ES-I3 (cell line): Measurements from ENCODE around the gene CCRL2.
"Not testable (repeated sequence)": the region's sequence is repeated elsewhere in the genome, so short reads cannot be mapped to it uniquely, and the experiment has no call there.

ENCODE experiments used
- H3K36me3 ChIP-seq: 2 replicates; pipeline ENCODE4 v1.6.1; 2013; ENCODE audit warnings: mild to moderate bottlenecking, low read length, control low read depth, moderate library complexity; ENCODE audit not compliant: insufficient read depth
- H3K4me1 ChIP-seq: 2 replicates; pipeline ENCODE4 v1.6.1; 2013; ENCODE audit warnings: mild to moderate bottlenecking, control low read depth, low read length; ENCODE audit not compliant: insufficient read depth
- H3K9ac ChIP-seq: 2 replicates; pipeline ENCODE4 v1.6.1; 2013; ENCODE audit warnings: low read depth, mild to moderate bottlenecking, low read length, moderate library complexity
- H3K9me3 ChIP-seq: 2 replicates; pipeline ENCODE4 v1.6.1; 2013; ENCODE audit warnings: mild to moderate bottlenecking, low read length, moderate library complexity; ENCODE audit not compliant: control insufficient read depth, insufficient read depth

Gene CCRL2

GRCh38 chr3:46422617-46423016 lies 15.6 kb downstream of the CCRL2 start:
- no peaks in the 10 kb centered on the region for H3K36me3 ChIP-seq
- no peak overlapping the region for H3K9ac ChIP-seq
- H3K9me3 ChIP-seq, result no peaks in the 10 kb centered on the region
- 0 out of 2 replicates have a peak, but pooled peaks cover 4% of the 10 kb centered on the region for H3K4me1 ChIP-seq

DNA sequence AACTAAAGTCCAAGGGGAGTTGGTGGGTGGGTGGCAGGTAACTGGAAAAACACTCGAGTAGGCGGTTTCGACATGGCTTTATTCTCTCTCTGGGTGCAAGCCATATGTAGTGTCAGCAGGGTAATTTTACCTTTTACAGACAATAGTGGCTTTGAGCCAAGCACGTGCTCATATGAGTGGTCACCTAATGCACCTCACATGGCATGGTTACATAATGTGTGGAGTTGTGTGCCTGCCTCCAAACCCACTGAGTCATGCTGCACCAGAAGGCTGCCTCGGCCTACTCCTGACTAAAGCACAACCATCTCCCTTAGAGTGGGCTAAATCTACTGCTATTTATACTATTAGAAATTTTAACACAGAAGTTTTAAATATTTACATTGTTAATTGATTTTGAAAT lies 16.5 kb downstream of the CCRL2 start:
- Histone ChIP-seq H3K4me1 (no peaks in the 10 kb centered on the region), H3K9ac (no peak overlapping the region), H3K36me3 (no peaks in the 10 kb centered on the region), H3K9me3 (no peaks in the 10 kb centered on the region)

- H3K9me3 ChIP-seq, H3K4me1 ChIP-seq: not testable (repeated sequence)
Observed at GRCh38 chr3:46426476-46426875, 19.4 kb downstream of the CCRL2 start.

DNA sequence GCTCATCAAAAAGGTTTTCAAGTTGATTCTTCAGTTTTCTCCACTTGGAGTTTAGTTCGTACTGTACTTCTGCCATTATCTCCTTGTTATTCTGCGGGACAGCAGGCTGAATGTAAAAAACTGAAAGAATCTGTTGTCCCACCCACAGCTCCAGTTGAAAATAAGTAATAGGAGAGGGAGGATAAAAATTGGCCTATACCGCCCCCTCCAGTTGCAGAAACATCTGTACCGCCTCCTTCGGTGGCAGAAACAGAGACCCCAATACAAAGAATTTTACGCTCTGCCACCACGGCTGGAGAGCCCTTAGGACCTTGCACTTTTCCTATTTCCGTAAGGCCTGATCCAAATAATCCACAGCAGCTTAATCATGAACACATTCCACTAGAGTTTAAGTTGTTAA lies 20.3 kb downstream of the CCRL2 start:
- not testable (repeated sequence) for H3K4me1 ChIP-seq, H3K9ac ChIP-seq, H3K9me3 ChIP-seq, H3K36me3 ChIP-seq

More at GRCh38 chr3:46426476-46426875, 19.4 kb downstream of the CCRL2 start:
- not testable (repeated sequence) for H3K36me3 ChIP-seq, H3K9ac ChIP-seq

- no peak overlapping the region for H3K9ac ChIP-seq
- no peaks in the 10 kb centered on the region for H3K36me3 ChIP-seq
- H3K9me3 ChIP-seq, result no peaks in the 10 kb centered on the region
- no peaks in the 10 kb centered on the region for H3K4me1 ChIP-seq
Observed at GRCh38 chr3:46427916-46428833, 21.1 kb downstream of the CCRL2 start.

DNA sequence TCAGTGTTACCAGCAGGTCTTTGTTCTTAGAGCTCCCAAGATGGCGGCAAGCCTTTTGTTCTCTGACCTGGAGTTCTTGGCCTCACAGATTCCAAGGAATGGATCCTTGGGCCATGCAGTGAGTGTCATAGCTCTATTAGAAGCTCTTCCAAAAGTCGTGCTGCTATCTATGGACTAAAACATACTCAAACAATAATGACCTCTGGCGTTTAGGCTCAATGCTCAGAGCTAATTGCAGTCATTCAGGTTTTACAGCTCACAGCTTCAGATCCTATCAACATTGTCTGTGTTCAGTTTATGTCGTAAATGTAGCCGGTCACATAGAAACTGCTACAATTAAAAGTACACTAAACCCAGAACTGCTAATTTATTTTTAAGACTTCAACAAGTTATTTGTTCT lies 22.2 kb downstream of the CCRL2 start:
- Histone ChIP-seq H3K36me3 (no peaks in the 10 kb centered on the region), H3K4me1 (no peaks in the 10 kb centered on the region), H3K9me3 (no peaks in the 10 kb centered on the region), H3K9ac (no peak overlapping the region)

DNA sequence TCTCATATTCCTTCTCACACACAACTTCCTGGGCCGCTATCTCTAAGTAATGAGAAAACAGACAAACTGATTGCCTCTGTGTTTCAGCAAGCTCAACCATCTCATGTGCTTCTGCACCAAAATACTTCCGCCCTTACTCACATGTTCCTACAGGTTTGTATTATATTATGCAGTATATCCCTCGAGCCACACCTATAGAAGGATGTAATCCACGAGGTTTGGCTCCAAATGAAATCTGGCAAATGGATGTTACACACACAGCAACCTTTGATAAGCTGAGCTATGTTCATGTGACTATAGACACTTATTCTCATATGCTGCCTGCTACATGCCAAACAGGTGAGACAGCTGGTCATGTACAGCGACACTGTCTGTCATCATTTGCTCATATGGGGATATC lies 22.6 kb downstream of the CCRL2 start:
- no peak overlapping the region for H3K9ac ChIP-seq
- no peaks in the 10 kb centered on the region for H3K9me3 ChIP-seq
- H3K36me3 ChIP-seq, result no peaks in the 10 kb centered on the region
- no peaks in the 10 kb centered on the region for H3K4me1 ChIP-seq

GRCh38 chr3:46430879-46431278 lies 23.8 kb downstream of the CCRL2 start:
- H3K9ac ChIP-seq, H3K9me3 ChIP-seq, H3K4me1 ChIP-seq, H3K36me3 ChIP-seq: not testable (repeated sequence)

GRCh38 chr3:46431905-46432304 lies 24.8 kb downstream of the CCRL2 start:
- not testable (repeated sequence) for H3K4me1 ChIP-seq, H3K9ac ChIP-seq, H3K9me3 ChIP-seq, H3K36me3 ChIP-seq

DNA sequence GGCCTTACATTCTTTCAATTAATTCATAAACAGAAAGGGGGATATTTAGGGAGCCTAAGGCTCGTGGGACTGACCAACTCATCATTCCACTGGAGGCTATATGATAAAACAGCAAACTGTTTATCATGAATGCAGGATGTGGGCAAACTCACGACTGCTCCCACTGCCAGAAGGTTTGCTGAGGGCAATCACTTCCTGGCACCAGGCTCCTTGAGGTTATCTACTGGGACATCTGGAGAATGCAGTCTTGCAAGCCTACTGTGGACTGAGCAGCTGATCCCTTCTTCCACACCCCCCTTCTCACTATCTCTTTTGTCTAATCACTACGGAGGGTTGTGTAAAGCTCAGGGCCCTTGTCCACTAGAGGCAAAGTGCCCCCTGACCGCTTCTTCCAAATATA lies 26.1 kb downstream of the CCRL2 start:
- not testable (repeated sequence) for H3K36me3 ChIP-seq, H3K9me3 ChIP-seq, H3K4me1 ChIP-seq, H3K9ac ChIP-seq

DNA sequence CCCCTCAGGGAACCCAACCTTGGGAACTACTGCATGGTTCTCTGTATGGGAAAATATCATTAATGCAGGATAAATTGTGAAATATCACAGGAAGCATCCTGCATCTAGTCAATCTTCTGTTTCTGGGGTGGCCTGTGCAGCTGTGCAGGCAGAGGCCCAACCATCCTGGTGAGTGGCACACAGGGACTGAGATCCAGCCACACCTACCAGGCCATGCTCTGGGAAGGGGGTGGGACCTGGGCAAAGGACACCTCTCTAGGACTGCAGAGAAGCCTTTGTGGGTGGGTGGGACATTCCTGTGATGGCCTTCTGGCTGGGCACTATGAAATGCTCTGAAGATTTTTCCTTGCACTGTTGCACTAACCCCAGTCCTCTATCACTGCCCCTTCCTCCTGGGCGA lies 26.8 kb downstream of the CCRL2 start:
- Histone ChIP-seq H3K4me1 (no peaks in the 10 kb centered on the region), H3K9me3 (no peaks in the 10 kb centered on the region), H3K9ac (no peak overlapping the region), H3K36me3 (no peaks in the 10 kb centered on the region)

- Histone ChIP-seq H3K36me3 (no peaks in the 10 kb centered on the region), H3K9me3 (no peaks in the 10 kb centered on the region), H3K4me1 (no peaks in the 10 kb centered on the region), H3K9ac (no peak overlapping the region)
Observed at GRCh38 chr3:46435081-46435726, 28.1 kb downstream of the CCRL2 start.

- Histone ChIP-seq H3K9ac (no peak overlapping the region), H3K4me1 (peaks cover 5% of the 10 kb centered on the region; the same call in 1 of the 2 replicates), H3K9me3 (no peaks in the 10 kb centered on the region), H3K36me3 (no peaks in the 10 kb centered on the region)
Observed at GRCh38 chr3:46438831-46439230, 31.8 kb downstream of the CCRL2 start.

DNA sequence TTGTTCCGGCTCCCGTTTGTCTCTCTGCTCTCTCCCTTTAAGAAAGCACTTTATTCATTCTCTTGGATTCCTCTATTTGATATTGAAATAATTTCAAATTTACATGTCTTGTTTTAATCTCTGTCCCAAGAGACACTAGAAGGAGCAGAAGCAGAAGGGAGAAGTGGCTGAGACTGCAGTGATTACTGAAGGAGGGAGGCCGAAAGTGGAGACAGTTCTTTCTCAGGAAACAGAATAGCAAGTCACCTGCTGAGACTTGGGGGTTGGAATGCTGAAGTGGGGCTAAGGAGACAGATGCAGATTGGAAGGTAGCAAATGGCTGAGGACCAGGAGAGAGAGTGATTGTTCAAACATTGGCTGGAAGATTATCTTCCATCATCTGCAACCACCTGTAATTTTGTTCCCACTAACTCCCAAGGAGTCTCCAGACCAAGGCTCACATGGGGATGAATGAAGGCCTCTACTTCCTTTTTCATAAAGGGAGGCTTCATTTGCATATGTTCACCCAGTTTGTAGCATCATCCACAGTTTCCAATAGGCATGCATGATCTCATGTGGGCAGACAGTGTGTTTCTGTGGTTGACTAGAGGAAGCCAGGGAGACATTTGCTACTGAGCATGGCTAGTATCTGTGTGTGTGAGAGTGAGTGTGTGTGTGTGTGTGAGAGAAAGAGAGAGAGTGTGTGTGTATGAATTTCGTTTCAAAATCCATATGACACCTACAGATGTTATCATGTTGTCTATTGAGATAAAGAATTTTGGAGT lies 33.7 kb downstream of the CCRL2 start:
- Histone ChIP-seq H3K36me3 (no peaks in the 10 kb centered on the region), H3K4me1 (peaks cover 5% of the 10 kb centered on the region; the same call in 1 of the 2 replicates), H3K9ac (no peak overlapping the region), H3K9me3 (no peaks in the 10 kb centered on the region)
